ENCODE data around the gene ATP5F1B. TPM values are rescaled to one million over a fixed set of nuclear protein-coding genes. Genes with fewer than 3 reads are reported as not detected.

ATP5F1B gene
- polyA plus RNA-seq, 1 of the 3 experiments (the other 2 are of a cell fraction), result 762 TPM

DNA sequence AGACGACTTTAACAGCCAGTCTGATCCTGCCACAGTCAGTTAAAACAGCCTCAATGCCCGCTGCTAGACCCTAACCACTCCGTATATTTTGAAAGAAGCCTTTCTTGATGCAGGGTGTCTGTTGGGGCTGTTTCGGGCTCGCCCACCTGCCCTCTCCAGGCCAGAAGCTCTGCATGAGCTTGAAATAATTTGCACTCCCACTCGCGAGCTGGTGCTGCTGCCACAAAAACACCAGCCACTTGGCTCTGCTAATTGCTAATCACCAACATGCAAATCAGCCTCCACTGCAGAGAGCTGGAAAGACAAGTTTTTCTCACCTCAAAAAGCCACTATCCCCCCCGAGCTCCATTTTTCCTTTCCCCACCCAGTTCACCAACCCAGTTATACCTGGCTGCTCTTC lies 31.2 kb downstream of the ATP5F1B start:
- Histone ChIP-seq H3K36me3 (replicated peaks in 1 of 2; ENCODE audit: control insufficient read depth in 1 of 2, insufficient read depth in 2 of 2, low read length in 1 of 2) (peaks cover 84 to 87% of the 10 kb centered on the region in 2 experiments), H3F3A (replicated peaks; ENCODE audit: insufficient read depth) (no peaks in the 10 kb centered on the region), H3K9me3 (no peaks in the 10 kb centered on the region), H2AFZ (ENCODE audit: low read depth) (no peak overlapping the region), H3K4me1 (ENCODE audit: control insufficient read depth in 1 of 2, insufficient read depth in 2 of 2, low read depth in 1 of 2, low read length in 1 of 2) (no peaks in the 10 kb centered on the region), H3K9me2 (no peaks in the 10 kb centered on the region), H3K9ac (no peak overlapping the region), H3K4me2 (no peak overlapping the region), H3K27me3 (ENCODE audit: insufficient read depth) (no peaks in the 10 kb centered on the region), H4K20me1 (ENCODE audit: insufficient read depth) (peaks cover 34% of the 10 kb centered on the region), H3K27ac (ENCODE audit: low read depth in 2 of 2, low read length in 1 of 2) (no peak overlapping the region), H3K4me3 (ENCODE audit: low read depth in 2 of 2, low read length in 1 of 2) (no peak overlapping the region), H3K79me2 (ENCODE audit: insufficient read depth) (peaks cover 43% of the 10 kb centered on the region)
- TF ChIP-seq EP300 (IDR thresholded peaks at IDR 0.05; ENCODE audit: borderline replicate concordance in 1 of 2, low read depth in 1 of 2, low read length in 1 of 2), result no peak
- no peak for TF ChIP-seq TCF12 (IDR thresholded peaks at IDR 0.05)
- no peak for TF ChIP-seq RAD21 (IDR thresholded peaks at IDR 0.05; ENCODE audit: low read length)
- TF ChIP-seq, protein P1, sequence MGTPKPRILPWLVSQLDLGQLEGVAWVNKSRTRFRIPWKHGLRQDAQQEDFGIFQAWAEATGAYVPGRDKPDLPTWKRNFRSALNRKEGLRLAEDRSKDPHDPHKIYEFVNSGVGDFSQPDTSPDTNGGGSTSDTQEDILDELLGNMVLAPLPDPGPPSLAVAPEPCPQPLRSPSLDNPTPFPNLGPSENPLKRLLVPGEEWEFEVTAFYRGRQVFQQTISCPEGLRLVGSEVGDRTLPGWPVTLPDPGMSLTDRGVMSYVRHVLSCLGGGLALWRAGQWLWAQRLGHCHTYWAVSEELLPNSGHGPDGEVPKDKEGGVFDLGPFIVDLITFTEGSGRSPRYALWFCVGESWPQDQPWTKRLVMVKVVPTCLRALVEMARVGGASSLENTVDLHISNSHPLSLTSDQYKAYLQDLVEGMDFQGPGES (IDR thresholded peaks at IDR 0.05; ENCODE audit: low read depth, low read length), result no peak
- no peak for TF ChIP-seq FOXJ3 (CRISPR knock-in tag; IDR thresholded peaks at IDR 0.05)
- TF ChIP-seq, protein P2, sequence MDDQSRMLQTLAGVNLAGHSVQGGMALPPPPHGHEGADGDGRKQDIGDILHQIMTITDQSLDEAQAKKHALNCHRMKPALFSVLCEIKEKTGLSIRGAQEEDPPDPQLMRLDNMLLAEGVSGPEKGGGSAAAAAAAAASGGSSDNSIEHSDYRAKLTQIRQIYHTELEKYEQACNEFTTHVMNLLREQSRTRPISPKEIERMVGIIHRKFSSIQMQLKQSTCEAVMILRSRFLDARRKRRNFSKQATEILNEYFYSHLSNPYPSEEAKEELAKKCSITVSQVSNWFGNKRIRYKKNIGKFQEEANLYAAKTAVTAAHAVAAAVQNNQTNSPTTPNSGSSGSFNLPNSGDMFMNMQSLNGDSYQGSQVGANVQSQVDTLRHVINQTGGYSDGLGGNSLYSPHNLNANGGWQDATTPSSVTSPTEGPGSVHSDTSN (IDR thresholded peaks at IDR 0.05), result no peak
- no peak for TF ChIP-seq RCOR1 (IDR thresholded peaks at IDR 0.05; ENCODE audit: low read length)
- TF ChIP-seq, protein P3, sequence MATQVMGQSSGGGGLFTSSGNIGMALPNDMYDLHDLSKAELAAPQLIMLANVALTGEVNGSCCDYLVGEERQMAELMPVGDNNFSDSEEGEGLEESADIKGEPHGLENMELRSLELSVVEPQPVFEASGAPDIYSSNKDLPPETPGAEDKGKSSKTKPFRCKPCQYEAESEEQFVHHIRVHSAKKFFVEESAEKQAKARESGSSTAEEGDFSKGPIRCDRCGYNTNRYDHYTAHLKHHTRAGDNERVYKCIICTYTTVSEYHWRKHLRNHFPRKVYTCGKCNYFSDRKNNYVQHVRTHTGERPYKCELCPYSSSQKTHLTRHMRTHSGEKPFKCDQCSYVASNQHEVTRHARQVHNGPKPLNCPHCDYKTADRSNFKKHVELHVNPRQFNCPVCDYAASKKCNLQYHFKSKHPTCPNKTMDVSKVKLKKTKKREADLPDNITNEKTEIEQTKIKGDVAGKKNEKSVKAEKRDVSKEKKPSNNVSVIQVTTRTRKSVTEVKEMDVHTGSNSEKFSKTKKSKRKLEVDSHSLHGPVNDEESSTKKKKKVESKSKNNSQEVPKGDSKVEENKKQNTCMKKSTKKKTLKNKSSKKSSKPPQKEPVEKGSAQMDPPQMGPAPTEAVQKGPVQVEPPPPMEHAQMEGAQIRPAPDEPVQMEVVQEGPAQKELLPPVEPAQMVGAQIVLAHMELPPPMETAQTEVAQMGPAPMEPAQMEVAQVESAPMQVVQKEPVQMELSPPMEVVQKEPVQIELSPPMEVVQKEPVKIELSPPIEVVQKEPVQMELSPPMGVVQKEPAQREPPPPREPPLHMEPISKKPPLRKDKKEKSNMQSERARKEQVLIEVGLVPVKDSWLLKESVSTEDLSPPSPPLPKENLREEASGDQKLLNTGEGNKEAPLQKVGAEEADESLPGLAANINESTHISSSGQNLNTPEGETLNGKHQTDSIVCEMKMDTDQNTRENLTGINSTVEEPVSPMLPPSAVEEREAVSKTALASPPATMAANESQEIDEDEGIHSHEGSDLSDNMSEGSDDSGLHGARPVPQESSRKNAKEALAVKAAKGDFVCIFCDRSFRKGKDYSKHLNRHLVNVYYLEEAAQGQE (IDR thresholded peaks at IDR 0.05; ENCODE audit: low read depth, low read length), result no peak
- no peak for TF ChIP-seq YY1 (IDR thresholded peaks at IDR 0.05; ENCODE audit: low read depth)
- TF ChIP-seq EZH2phosphoT487 (IDR thresholded peaks at IDR 0.05; ENCODE audit: borderline replicate concordance, low read depth), result no peak
- no peak for TF ChIP-seq CHD2 (IDR thresholded peaks at IDR 0.05; ENCODE audit: low read length, partially characterized antibody)
- no peak for TF ChIP-seq TAF1 (IDR thresholded peaks at IDR 0.05; ENCODE audit: borderline replicate concordance, low read depth, low read length)
- no peak for TF ChIP-seq SIN3A (IDR thresholded peaks at IDR 0.05; ENCODE audit: borderline replicate concordance, low read depth, low read length)
- TF ChIP-seq FOXM1 (IDR thresholded peaks at IDR 0.05; ENCODE audit: low read depth), result no peak
- 94% methylated on average over 8 of the region's 8 CpGs for WGBS (ENCODE audit: low lambda C conversion rate)
- POLR2A ChIA-PET, result no interaction called here
- no peak for DNase-seq
- CTCF ChIA-PET, result interaction anchor here (0.6 to 3.2 kb wide), 5 partner anchors 11 to 31 kb away, joined by 3 to 17 read pairs (median 3); no protein-coding TSS in a partner anchor
